ENCODE results near the gene TBX15.

TBX15 gene

DNA sequence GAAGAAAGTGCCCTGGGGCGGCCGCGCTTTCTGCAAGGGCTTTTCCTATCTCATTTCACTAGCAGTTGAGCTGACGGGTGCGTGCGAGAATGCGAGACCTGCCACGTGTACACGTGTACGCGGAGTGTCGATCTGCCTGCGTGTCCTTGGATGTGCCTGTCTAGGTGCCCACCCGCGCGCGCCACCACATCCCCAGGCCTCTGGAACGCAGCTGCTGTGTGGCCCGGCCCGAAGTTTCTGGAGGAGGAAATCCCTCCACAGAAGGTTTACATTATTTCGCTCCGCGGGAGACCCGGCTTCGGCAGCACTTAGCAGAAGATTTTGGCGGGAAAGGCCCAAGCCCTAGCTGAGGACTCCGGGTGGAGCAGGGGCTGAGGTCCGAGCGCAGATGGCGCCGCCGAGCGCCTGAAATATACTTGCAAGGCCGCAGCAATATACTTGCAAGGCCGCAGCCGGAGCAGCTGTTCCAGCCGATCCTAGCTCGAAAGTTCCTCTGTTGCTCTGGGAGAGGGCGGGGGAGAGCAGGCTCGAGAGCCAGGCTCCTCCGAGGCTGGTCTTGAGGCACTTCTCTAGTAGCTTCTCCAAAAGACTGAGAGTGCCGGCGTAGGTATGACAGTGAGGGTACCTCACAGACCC, 3.9 kb downstream of the TBX15 start:
- peak; percentile 66 for DNase-seq (ENCODE audit: low read depth)
- TF ChIP-seq, protein P1, sequence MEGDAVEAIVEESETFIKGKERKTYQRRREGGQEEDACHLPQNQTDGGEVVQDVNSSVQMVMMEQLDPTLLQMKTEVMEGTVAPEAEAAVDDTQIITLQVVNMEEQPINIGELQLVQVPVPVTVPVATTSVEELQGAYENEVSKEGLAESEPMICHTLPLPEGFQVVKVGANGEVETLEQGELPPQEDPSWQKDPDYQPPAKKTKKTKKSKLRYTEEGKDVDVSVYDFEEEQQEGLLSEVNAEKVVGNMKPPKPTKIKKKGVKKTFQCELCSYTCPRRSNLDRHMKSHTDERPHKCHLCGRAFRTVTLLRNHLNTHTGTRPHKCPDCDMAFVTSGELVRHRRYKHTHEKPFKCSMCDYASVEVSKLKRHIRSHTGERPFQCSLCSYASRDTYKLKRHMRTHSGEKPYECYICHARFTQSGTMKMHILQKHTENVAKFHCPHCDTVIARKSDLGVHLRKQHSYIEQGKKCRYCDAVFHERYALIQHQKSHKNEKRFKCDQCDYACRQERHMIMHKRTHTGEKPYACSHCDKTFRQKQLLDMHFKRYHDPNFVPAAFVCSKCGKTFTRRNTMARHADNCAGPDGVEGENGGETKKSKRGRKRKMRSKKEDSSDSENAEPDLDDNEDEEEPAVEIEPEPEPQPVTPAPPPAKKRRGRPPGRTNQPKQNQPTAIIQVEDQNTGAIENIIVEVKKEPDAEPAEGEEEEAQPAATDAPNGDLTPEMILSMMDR (conservative IDR thresholded peaks at IDR 0.05; ENCODE audit: low read length): no peak
- peak overlapping the region; percentile 70 for H3K4me3 ChIP-seq (ENCODE audit: low read length)

DNA sequence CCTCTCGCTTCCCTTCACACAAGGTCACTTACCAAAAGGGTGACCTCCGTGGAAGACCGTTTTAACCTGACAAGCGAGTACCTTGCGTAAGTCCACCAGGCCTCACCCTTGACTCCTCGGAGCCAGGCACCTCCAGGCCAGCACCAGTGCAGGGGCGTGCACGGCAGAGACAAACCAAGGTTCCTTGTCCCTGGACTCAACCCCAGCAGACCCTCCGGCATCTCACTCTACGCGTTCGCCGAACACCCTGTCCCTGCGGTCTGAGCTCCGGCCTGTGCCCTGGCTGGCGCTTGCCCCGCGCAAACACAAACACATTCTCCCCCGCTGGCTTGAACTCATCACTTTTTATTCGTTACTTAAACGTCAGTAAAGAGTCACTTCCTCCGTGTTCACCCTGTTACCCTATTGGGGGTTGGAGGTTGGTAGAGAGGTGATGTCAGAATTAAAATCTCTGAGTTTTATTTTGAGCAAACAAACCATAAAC, 4.5 kb downstream of the TBX15 start:
- peak; percentile 43 for DNase-seq (ENCODE audit: low read depth)

DNA sequence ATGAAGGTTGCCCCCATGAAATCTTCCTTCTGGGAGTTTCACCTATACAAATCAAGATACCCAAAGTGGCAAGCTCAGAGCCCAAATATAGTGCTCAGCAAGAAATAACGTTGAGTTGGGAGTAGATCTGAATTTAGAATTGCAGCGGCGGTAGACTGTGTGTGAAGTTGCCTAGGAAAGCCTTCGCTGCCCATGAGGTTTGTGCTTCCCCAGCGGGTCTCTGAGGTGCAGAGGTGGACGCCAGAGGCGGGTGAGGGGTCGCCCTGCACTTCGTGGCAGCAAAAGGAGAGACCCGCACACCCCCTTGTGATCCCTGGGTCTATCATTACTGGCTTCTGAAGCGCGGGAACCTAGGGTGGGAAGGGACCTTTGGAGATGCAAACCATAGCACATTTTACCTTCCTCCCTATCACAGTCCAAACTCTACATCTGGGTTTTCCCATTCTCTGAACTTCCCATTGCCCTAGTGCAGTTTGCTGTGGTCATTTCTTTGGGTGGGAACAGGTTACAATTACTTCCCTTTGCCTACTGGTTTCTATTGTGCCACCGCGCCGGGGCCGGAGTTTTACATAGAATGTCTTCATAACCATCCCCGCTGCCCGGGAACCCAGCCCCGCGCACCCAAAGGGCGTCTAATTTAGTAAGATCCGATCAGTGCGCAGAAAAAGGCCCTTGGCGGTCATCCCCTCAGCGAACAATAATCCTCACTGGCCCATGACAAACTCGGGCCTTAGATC, 5.2 kb downstream of the TBX15 start:
- no peak for DNase-seq (ENCODE audit: low read depth)
- peak overlapping the region; percentile 70 for H3K4me3 ChIP-seq (ENCODE audit: low read length)
- TF ChIP-seq, protein P1 (conservative IDR thresholded peaks at IDR 0.05; ENCODE audit: low read length): no peak

More for the DNA sequence above, 4.5 kb downstream of the TBX15 start:
- peak overlapping the region; percentile 70 for H3K4me3 ChIP-seq (ENCODE audit: low read length)
- TF ChIP-seq, protein P1 (conservative IDR thresholded peaks at IDR 0.05; ENCODE audit: low read length): no peak

DNA sequence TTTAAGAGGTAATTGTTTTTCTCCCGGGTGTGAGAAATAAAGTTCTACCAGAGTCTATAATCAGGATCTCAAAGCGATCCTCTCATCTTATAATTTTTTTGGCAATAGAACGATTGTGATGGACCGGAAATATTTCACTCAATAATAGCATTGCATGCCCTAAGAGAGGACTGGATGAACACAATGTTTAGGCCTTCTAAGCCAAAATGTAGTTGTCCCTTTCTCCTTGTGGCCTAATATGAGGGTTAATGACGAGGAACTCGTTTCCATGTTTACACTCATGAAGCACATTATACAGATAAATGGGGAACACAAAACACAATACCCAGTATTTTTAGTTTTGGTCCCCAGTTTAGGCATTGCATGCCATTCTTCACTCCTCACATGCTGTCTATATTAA, 5.9 kb downstream of the TBX15 start:
- H3K4me3 ChIP-seq (ENCODE audit: low read length): peak overlapping the region; percentile 70
- TF ChIP-seq, protein P1 (conservative IDR thresholded peaks at IDR 0.05; ENCODE audit: low read length): no peak
- DNase-seq (ENCODE audit: low read depth): peak; percentile 21

DNA sequence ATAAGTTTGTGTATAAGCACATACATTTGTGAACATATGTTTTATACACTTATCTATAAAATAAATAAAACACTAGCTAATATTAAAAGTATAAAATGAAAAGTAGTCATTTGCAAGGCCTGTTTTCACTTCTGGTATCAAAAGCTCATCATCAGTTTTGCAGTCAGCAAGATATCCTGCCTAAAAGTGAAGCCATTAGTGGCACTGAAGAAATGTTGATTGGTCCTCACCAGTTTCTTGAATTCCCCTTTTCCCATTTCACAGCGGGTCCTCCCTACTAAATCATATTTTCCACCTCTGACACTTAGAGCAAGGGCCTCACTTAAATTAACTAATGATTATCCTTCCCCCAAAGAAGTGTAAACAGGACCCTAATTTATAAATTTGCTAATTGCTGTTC, 6.7 kb downstream of the TBX15 start:
- TF ChIP-seq, protein P1 (conservative IDR thresholded peaks at IDR 0.05; ENCODE audit: low read length): no peak
- no peak overlapping the region for H3K4me3 ChIP-seq (ENCODE audit: low read length)
- DNase-seq (ENCODE audit: low read depth): no peak

DNA sequence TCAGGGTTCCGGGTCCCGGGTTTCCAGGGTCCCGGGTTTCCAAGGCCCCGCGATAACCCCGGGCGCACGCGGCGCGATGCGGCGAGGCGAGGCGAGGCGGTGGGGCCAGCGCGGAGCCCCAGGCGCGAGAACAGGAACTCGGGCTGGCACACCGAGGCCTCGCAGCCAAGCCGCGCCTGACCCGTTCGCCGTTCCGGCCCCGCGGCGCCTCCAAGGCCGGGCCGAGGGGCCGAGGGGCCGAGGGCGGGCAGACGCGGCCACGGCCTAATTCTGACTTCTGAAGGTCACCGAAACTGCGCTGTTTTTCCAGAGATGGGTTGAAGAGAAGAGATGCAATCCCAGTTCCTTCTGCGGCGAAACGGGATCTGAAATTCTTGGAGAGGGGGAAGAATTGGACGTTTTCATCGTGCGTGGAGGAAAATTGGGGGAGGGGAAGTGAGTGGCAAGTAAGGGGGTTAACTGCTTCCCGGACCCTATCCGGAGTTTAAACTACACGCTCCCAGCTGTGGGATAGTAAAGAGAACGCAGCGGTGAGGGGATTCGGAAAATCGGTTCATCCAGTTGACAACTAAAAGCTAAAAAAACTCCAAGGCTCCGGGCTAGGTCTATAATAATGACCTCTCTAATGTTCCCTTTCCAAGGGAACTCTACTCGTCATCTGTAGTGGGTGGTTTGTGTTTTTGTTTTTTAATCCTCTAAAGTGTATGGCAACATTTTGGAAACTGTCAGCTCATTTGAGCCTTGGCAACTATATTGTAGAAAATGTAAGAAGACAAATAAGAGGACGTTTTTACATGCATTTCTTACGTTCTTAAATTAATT, 8.2 kb downstream of the TBX15 start:
- TF ChIP-seq, protein P1 (conservative IDR thresholded peaks at IDR 0.05; ENCODE audit: low read length): no peak
- DNase-seq (ENCODE audit: low read depth): no peak
- peak overlapping the region; percentile 49 for H3K4me3 ChIP-seq (ENCODE audit: low read length)
